HFF-Myc (cell line): Measurements from ENCODE around the gene FAM110C.
A peak's percentile ranks its signal among the peaks of the same experiment; 100 is the strongest.
"Not testable (repeated sequence)": the region's sequence is repeated elsewhere in the genome, so short reads cannot be mapped to it uniquely, and the experiment has no call there.

ENCODE experiments used
- DNase-seq: peaks from one replicate; pipeline ENCODE4 v3.0.0-alpha.2; 2011; ENCODE audit warnings: low read depth; ENCODE audit errors: extremely low read depth
- H3K4me3 ChIP-seq: replicated peaks from 2 replicates; pipeline ENCODE4 v1.5.1; 2011; ENCODE audit warnings: low read depth, mild to moderate bottlenecking, control low read depth, low read length
- CTCF ChIP-seq: IDR thresholded peaks from 2 replicates; pipeline ENCODE4 v1.5.1; 2012; ENCODE audit warnings: mild to moderate bottlenecking, low read depth, low read length, control low read depth; ENCODE audit errors: missing control alignments

The FAM110C gene

DNA sequence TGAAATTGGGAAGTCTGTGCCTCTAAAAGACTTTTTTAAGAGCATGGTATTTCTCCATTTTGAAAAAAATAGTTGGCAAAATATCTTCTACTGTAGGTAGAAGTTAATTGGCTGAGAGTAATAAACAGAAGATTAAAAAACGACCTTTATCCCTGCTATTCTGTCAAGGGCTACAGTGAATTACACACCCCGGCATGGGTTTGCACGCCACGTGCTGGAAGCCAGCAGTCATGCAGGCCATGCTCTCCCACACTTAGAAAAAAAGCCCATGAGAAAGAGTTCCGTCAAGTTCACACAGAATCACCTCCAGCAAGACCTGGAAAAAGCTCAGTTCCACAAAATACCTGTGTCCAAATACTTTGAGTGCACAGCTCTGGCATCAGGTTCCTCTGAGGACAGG is 26.8 kb downstream of the FAM110C start:
- no peak for TF ChIP-seq CTCF
- DNase-seq: no peak
- H3K4me3 ChIP-seq: no peak overlapping the region

- TF ChIP-seq CTCF: peak; percentile 37
- no peak overlapping the region for H3K4me3 ChIP-seq
- no peak for DNase-seq
Observed at GRCh38 chr2:18402-19271, 27.7 kb downstream of the FAM110C start.

DNA sequence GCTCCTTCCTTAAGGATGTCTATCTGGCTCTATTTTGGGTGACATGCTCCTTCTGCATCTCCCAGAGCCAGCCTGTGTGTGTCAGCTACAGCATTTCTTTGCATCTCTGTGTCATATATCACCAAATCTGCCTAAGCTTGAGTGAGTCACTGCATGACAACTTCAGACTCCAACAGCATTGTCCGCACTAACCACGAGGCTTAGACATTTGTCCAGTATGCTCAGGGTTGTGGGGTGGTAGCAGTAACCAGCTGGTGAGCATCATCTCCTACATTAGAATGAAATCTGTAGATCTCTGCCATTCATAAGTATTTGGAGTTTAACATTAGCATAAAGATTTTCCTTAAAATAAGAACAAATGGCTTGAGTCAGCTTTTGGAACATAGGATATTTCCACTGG is 30.4 kb downstream of the FAM110C start:
- not testable (repeated sequence) for DNase-seq

GRCh38 chr2:11248-11941 is 34.9 kb downstream of the FAM110C start:
- no peak overlapping the region for H3K4me3 ChIP-seq
- TF ChIP-seq CTCF: peak; percentile 62
- no peak for DNase-seq

More for the DNA sequence above, 30.4 kb downstream of the FAM110C start:
- H3K4me3 ChIP-seq: not testable (repeated sequence)

DNA sequence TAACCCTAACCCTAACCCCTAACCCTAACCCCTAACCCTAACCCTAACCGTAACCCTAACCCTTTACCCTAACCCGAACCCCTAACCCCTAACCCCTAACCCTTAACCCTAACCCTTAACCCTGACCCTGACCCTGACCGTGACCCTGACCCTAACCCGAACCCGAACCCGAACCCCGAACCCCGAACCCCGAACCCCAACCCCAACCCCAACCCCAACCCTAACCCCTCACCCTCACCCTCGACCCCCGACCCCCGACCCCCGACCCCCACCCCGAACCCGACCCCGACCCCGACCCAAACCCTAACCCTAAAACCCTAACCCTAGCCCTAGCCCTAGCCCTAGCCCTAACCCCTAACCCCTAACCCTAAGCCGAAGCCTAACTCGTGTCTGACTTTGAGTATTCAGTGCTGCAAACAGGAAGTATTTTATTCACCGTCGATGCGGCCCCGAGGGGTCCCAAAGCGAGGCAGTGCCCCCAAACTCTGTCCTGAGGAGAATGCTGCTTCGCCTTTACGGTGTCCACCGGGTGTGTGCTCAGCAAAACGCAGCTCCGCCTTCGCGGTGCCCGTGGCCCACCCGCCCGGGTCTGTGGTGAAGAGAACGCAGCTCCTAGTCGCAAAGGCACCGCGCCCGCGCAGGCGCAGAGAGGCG is 36.0 kb downstream of the FAM110C start:
- no peak for TF ChIP-seq CTCF
- H3K4me3 ChIP-seq: no peak overlapping the region
- no peak for DNase-seq
